Measurements from ENCODE around the gene SRRM2. TPM values are rescaled to one million over a fixed set of nuclear protein-coding genes. Genes with fewer than 3 reads are reported as not detected.

SRRM2 gene
- total and polyA plus RNA-seq, 9 of the 15 experiments (the other 6 are each of a cell fraction or from before 2014, with no cell fraction given), result 26.7 to 563 (median 81.1) TPM

GRCh38 chr16:2816751-2817339 lies 64.4 kb downstream of the SRRM2 start, which contains the start of gene PRSS21 (continued):
- 0 out of 2 replicates have a peak, but pooled peaks have one; percentile 25 for TF ChIP-seq E2F3 (CRISPR knock-in tag; IDR thresholded peaks at IDR 0.05)
- TF ChIP-seq ZNF668 (CRISPR knock-in tag; IDR thresholded peaks at IDR 0.05), result no peak
- TF ChIP-seq ZNF707 (CRISPR knock-in tag; conservative IDR thresholded peaks at IDR 0.05), result no peak
- no peak for TF ChIP-seq ZNF561 (CRISPR knock-in tag; conservative IDR thresholded peaks at IDR 0.05)
- 0 out of 2 replicates have a peak, but pooled peaks have one; percentile 62 for TF ChIP-seq GATAD2A (IDR thresholded peaks at IDR 0.05)
- 0 out of 2 replicates have a peak, but pooled peaks have one; percentile 11 for TF ChIP-seq TFAP4 (CRISPR knock-in tag; IDR thresholded peaks at IDR 0.05; ENCODE audit: borderline replicate concordance)
- no peak for TF ChIP-seq E2F4 (CRISPR knock-in tag; IDR thresholded peaks at IDR 0.05; ENCODE audit: low read depth)
- TF ChIP-seq GMEB1 (CRISPR knock-in tag; IDR thresholded peaks at IDR 0.05), result 0 out of 2 replicates have a peak, but pooled peaks have one; percentile 9
- TF ChIP-seq CTBP1 (IDR thresholded peaks at IDR 0.05; ENCODE audit: borderline replicate concordance), result peak; percentile 24; the same call in 1 of the 2 replicates
- no peak for TF ChIP-seq SMARCA4 (IDR thresholded peaks at IDR 0.05)
- TF ChIP-seq HNRNPL (IDR thresholded peaks at IDR 0.05; ENCODE audit: low read depth, low read length), result peak; percentile 94
- TF ChIP-seq EP300 (IDR thresholded peaks at IDR 0.05; ENCODE audit: low read length), result no peak
- TF ChIP-seq CTCF (IDR thresholded peaks at IDR 0.05 in 2 of 3, conservative IDR thresholded peaks at IDR 0.05 in 1 of 3; ENCODE audit: insufficient read depth in 2 of 3, low read depth in 1 of 3, low read length in 3 of 3), result peak; percentile 53 to 78 (median 66)
- no peak; the same call in 1 of the 2 replicates for TF ChIP-seq ARID4B (CRISPR knock-in tag; IDR thresholded peaks at IDR 0.05)
- no peak for TF ChIP-seq PHB2 (IDR thresholded peaks at IDR 0.05; ENCODE audit: low read depth)
- no peak for TF ChIP-seq E2F1 (CRISPR knock-in tag; IDR thresholded peaks at IDR 0.05)
